GM12878 (cell line): ENCODE data around the gene EFNA3. TPM values are rescaled to one million over a fixed set of nuclear protein-coding genes. Genes with fewer than 3 reads are reported as not detected.

Source experiments
- BCL11A ChIP-seq: IDR thresholded peaks from 2 replicates; pipeline ENCODE4 v1.6.1; 2011; ENCODE audit warnings: low read depth, low read length
- PRDM15 ChIP-seq: fragments of 450-650 bp; formaldehyde crosslinking; IDR thresholded peaks from 2 replicates; pipeline ENCODE4 v1.4.0; 2020; ENCODE audit warnings: mild to moderate bottlenecking, moderate library complexity
- ZBTB33 ChIP-seq: fragments of 450-650 bp; IDR thresholded peaks from 2 replicates; pipeline ENCODE4 v1.6.1; 2017; ENCODE audit warnings: mild to moderate bottlenecking
- ZNF622 ChIP-seq: fragments of 450-650 bp; IDR thresholded peaks from 2 replicates; pipeline ENCODE4 v1.6.1; 2017; ENCODE audit warnings: mild to moderate bottlenecking, inconsistent platforms
- polyA plus RNA-seq, 11 experiments: library from polyadenylated mRNA; depleted of rRNA in 4 of 11; unstranded in 6 of 11; stranded (reverse) in 5 of 11; fragments of >200 nt; fragmentation: Nextera tagmentation in 4 of 11; fragmentation: Illumina TruSeq in 1 of 11; extraction: Ambion mirVana in 4 of 11; extraction: Trizol in 1 of 11; gene quantifications; 1 replicate in 1 of 11; 2 replicates in 10 of 11; pipeline versions ENCODE4 v1.2.1 to v1.2.3, GENCODE V29; 2011 to 2016; ENCODE audit warnings: inconsistent platforms in 2 of 11, missing spikeins in 2 of 11, low read depth in 1 of 11
- total RNA-seq, 4 experiments: library from RNA; depleted of rRNA in 3 of 4; stranded (reverse); fragments of >200 nt in 3 of 4; fragmentation: Illumina TruSeq in 1 of 4; extraction: Trizol in 1 of 4; gene quantifications; 2 replicates each; pipeline versions ENCODE4 v1.2.1 to v1.2.3, GENCODE V29; 2013 to 2021

The EFNA3 gene
- total and polyA plus RNA-seq, 10 of the 15 experiments (the other 5 are each of a cell fraction or from before 2014, with no cell fraction given), result 0.08 to 5.4 (median 1.1) TPM

GRCh38 chr1:155064111-155064831 is 14.4 kb upstream of the EFNA3 start (continued):
- TF ChIP-seq PRDM15 (CRISPR knock-in tag), result no peak
- TF ChIP-seq ZBTB33, result no peak
- TF ChIP-seq BCL11A, result no peak
- TF ChIP-seq ZNF622, result no peak
